HG02763 (cell line): ENCODE data around the gene GPR107.

ENCODE experiments used
- ATAC-seq: cut with Tn5 transposase; IDR thresholded peaks from one replicate; pipeline ENCODE4 v1.9.1; 2021; ENCODE audit warnings: mild to moderate bottlenecking, moderate library complexity; ENCODE audit not compliant: unreplicated experiment

The GPR107 gene

DNA sequence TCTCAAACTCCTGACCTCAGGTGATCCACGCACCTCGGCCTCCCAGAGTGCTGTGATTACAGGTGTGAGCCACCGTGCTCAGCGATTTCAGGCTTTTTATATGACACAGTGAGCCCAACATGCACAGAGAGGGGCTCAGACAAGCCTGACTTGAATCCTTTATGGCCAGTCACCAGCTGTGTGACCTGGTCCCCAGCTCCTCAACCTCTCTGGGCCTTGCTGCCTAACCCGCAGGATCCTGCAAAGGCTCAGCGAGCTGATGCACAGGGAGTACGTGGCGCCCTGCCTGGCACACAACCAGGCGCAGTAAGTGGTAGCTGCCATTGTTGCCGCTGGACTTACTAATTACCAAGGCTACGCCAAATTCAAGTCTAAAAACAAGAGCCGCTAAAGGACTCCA is 101.9 kb downstream of the GPR107 start:
- no peak for ATAC-seq

DNA sequence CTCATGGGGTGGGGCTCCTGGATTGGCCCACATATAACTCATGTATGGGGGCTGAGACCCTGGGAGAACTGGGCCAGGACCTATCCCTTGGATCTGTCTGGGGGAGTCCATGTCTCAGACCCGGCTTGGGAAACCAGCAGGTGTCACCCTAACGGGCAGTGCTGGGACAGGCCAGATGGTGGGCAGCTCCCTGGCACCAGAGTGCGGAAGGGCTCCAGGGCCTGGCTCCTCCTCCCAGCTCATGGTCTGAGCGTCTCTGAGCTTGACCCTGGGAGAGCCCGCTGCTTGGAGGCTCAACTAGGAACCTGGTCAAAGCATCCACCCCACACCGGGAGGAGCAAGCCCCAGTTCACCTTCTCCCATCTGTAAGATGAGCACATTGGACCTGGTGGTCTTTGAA is 103.0 kb downstream of the GPR107 start:
- no peak for ATAC-seq

- ATAC-seq, result no peak
Measured at GRCh38 chr9:130157079-130157478, 103.4 kb downstream of the GPR107 start.

DNA sequence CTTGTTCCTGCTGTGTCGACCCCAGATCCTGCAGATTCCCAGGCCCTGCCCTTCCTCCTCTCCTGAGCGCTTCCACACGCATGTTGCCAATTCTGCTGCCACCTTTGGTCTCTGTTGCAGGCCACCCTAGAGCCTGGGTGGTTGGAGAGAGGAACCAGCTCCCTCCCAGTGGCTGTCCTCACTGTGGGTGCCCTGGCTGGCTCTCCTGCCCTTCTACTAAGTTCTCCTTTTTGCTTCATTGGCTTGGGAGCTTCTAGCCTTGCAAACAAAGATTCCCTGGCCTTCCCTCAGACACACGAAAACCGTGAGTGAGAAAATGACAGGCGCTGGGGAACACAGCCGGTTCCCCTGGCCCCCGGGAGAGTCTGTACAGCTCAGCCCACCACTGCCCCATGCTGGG is 104.3 kb downstream of the GPR107 start:
- no peak for ATAC-seq

GRCh38 chr9:130159057-130159456 is 105.4 kb downstream of the GPR107 start:
- no peak for ATAC-seq

- no peak for ATAC-seq
Measured at GRCh38 chr9:130159915-130160670, 106.4 kb downstream of the GPR107 start.

DNA sequence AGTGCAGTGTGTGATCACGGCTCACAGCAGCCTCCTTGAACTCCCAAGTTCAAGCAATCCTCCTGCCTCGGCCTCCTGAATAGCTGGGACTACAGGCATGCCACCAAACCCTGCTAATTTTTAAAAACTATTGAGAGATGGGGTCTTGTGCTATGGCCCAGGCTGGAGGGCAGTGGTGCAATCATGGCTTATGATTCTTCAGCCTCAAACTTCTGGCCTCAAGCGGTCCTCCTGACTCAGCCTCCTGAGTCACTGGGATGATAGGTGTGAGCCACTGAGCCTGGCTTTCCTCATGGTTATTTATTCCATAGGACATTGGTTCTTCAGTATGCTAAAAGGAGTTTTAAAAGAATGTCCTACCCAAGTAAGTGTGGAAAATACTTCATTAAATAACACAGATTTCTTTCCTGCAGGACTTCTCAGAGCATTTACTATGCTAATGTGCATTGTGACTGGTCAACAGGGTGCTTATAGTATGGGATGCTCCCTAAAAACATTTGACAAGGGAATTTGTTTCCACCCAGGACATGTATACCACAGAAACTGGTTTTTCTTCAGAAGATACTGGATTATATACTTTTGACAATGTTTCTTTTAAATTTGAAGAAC is 107.3 kb downstream of the GPR107 start:
- no peak for ATAC-seq

DNA sequence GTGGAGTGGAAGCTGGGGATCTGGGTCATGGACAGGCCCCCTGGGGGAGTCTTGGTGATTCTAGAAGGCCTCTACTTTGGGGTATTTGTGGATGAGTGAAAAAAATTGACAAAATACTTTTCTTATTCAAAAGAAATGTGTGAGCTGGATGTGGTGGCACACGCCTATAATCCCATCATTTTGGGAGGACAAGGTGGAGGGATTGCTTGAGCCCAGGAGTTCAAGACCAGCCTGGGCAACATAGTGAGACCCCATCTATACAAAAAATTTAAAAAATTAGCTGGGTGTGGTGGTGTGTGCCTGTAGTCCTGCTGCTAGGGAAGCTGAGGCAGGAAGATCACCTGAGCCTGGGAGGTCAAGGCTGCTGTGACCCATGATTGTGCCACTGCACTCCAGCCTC is 111.9 kb downstream of the GPR107 start:
- ATAC-seq, result no peak

DNA sequence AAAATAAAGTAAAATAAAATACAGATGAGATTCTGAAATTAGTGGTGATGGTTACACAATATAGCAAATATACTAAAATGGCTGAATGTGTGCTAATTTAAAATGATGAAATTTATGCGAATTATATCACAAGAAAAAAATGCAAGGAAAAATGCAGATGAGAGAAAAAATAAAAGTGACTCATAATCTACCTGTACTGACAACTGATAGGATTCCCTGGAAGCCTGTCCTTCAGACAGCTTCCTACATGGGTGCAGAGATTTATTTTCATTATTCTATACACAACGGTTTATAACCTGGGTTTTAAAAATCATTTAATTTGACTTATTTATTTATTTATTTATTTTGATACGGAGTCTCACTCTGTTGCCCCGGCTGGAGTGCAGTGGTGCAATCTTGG is 112.7 kb downstream of the GPR107 start:
- ATAC-seq, result no peak

DNA sequence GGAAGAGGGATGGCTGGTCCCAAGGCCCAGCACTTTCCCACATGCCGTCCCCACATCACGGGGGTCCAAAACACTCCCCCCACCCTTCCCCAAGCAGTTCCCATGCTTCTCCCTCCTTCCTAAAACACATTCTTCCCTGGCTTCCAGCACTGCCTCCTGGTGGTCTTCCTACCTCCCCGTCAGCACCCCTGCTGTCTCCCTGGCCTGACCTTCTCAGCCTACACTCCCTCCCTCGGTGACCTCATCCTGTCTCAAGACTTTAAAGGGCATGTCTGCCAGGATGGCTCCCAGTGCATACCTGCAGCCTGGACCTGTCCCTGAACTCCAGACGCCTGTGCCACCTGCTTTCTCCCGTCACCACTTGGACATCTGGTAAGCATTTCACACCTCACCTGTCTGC is 114.2 kb downstream of the GPR107 start:
- no peak for ATAC-seq

DNA sequence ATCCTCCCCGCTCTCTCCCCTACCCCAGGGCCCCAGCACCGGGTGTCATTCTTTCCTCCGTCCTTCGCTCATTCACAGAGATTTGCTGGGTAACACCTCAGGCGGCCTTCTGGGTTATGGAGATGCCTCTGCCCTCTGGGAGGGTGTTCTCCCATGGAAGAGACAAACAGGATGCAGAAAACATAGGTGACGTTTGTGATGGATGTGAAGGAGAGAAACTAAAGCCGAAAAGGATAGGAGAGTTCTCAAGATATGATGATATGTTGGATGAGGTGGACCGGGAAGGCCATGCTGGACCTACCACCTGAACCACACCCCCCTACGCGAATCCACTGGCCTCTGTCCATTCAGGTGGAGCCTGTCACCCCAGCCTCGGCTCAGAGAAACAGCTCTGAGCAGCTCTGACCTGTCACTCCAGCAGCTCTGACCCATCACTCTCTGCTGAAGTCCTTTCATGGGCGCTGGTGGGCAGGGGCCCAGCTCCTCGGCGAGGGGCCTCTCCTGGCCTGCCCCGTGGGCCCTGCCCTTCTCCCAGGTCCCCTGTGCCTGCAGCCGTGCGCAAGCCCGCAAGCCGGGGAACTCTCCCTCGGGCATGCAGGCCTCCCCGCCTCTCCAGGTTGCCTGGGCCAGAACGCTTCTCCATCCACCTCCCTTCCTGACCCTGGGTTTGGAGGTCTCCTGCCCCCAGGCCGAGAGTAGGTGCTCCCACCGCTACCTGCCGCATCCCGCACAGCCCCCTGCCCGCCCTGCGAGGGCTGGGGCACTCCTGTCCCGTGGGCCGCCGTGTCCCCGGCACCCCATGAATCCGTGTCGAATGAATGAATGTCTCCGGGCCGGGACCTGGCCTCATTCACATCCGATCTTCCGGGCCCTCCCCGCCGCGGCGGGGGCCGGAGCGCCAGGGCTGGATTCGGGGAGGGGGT is 117.8 kb downstream of the GPR107 start:
- no peak for ATAC-seq

- ATAC-seq, result no peak
Measured at GRCh38 chr9:130172161-130172857, 118.6 kb downstream of the GPR107 start, which contains the start of gene NCS1. NCS1 (plus strand) TSS chr9:130172404; CDS start chr9:130172664, 260 bp downstream.

DNA sequence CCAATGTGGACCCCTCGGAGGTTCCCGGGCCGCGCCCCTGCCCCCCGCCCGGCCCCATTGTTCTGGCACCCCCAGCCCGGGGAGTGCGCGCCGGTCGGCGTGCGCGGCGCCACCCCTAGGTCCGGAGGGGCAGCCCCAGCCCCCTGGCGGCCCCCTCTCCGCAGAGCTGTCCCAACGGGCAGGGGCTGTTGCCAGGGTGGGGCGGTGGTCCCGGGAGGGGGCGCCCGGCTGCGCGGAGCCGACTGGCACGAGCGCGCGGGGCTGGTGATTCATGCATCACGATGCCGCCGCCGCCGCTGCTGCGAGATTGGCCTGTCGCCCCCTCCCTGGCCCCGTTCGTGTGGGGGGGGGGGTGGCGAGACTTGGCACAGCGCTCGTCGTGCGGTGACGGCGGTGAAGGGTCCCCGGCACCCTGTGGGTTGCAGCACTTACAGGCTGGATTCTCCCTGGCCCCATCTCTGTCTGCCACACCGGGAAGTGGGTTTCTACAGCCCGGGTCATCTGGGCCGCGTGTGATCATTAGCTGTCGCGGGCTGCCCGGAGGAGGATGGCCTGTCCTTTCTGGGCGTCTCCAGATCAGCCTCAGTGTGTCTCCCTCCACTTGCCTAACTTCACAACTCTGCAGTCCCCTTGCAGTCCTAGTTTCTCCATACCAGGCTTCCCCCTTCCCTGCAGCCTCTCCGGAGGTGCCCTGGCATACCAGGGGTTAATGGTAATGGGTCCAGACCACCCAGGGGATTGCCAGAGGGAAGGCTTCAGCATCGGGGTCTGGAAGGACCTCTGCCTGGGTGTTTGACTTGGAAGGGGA is 119.4 kb downstream of the GPR107 start:
- ATAC-seq, result no peak

DNA sequence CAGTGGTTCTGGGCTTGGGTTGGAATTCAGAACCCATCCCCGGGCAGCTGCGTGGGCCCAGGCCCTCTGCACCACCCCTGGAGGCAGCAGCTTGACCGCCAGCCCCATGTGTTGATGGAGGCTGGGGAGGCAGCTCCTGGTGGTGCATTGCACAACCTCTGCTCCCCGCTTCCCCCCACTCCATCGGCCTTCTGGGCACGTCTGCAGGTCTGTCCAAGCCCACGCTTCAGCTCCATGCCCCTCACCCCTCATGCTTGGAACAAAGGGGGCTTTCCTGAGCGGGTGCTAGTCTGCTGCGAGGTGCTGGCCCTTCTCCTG is 119.9 kb downstream of the GPR107 start:
- ATAC-seq, result no peak

- no peak for ATAC-seq
Measured at GRCh38 chr9:130174025-130174424, 120.3 kb downstream of the GPR107 start.

- no peak for ATAC-seq
Measured at GRCh38 chr9:130174920-130175321, 121.2 kb downstream of the GPR107 start.

DNA sequence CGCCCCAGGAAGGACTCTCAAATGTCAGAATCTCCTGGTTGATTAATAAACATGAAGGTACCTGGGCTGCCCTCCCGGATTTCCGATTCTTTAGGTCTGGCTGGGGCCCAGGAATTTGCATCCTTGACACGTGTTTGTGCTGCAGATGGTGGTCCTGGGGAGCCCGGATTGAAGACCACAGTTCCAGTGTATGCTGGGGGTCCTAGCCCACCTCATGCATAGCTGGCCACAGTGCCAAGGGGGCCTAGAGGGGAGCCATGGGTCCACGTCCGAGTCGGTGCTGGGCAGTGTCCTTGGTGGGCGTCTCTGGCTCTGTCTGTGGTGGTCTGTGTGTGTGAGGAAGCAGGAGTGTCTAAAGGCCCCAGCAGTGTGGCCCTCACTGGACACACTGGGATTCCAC is 121.6 kb downstream of the GPR107 start:
- ATAC-seq, result no peak

GRCh38 chr9:130176760-130177159 is 123.1 kb downstream of the GPR107 start:
- ATAC-seq, result no peak

DNA sequence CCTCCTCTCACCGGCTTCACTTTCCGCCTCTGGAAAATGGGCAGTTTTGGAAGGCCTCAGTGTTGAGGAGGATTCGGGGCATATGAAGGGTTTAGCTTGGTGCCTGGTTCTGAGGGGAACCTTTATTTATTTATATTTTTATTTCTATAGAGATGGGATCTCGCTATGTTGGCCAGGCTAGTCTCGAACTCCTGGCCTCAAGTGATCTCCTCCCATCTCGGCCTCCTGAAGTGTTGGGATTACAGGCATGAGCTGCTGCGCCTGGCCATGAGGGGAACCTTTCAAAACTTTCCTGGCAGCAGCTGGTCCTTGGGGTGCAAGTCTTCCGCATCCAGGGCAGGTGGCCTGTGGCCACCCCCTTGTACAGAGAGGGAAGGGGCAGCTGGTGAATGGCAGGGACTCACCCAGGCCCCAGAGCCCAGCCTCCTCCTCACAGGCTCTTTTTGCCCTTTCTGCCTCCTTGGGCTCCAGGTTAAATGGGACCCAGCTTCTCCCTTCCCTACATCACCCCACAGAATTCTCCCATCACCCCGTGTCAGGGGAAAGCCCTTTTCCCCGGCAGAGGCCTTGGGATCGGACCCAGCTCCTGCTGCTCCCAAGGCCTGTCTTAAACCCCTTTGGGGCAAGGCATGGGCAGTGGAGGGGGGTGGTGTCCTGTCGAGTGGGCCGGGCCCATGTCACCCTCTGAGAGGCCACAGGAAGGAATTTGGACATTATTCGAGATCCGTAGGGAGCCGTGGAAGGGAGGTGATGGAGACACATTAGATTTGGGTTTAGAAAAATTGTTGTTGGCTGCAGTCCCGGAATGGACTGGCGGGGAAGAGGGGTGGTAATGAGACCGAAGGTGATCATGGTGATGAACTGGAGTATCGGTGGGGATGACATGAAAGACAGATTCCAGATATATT is 124.4 kb downstream of the GPR107 start:
- ATAC-seq, result no peak
